ENCODE data around the gene GALNT9.
"Not testable (repeated sequence)": the region's sequence is repeated elsewhere in the genome, so short reads cannot be mapped to it uniquely, and the experiment has no call there.

GALNT9 gene

GRCh38 chr12:132329036-132329719 lies at the start of gene GALNT9:
Gene GALNT9, minus strand, starts transcription at chr12:132329589. Its CDS starts 386 bp downstream, at chr12:132329203.
- DNase-seq, result no peak

- not testable (repeated sequence) for DNase-seq
These were observed 49.7 kb upstream of the GALNT9 start for GRCh38 chr12:132379057-132379456.

- no peak for DNase-seq
These were observed 47.8 kb upstream of the GALNT9 start for GRCh38 chr12:132377147-132377546.

GRCh38 chr12:132376464-132376830 lies 47.1 kb upstream of the GALNT9 start:
- DNase-seq, result no peak

- no peak for DNase-seq
These were observed 46.5 kb upstream of the GALNT9 start for GRCh38 chr12:132375747-132376463.

- no peak for DNase-seq
These were observed 45.4 kb upstream of the GALNT9 start for GRCh38 chr12:132374612-132375445.

GRCh38 chr12:132373901-132374611 lies 44.7 kb upstream of the GALNT9 start:
- DNase-seq, result no peak

GRCh38 chr12:132367852-132368251 lies 38.5 kb upstream of the GALNT9 start:
- DNase-seq, result no peak

- no peak for DNase-seq
These were observed 37.9 kb upstream of the GALNT9 start for GRCh38 chr12:132367071-132367851.

GRCh38 chr12:132366341-132366861 lies 37.0 kb upstream of the GALNT9 start:
- no peak for DNase-seq

GRCh38 chr12:132365226-132365625 lies 35.8 kb upstream of the GALNT9 start:
- no peak for DNase-seq

- no peak for DNase-seq
These were observed 35.0 kb upstream of the GALNT9 start for GRCh38 chr12:132364348-132364902.

- DNase-seq, result no peak
These were observed 34.4 kb upstream of the GALNT9 start for GRCh38 chr12:132363661-132364347.

GRCh38 chr12:132362996-132363660 lies 33.7 kb upstream of the GALNT9 start:
- DNase-seq, result no peak

GRCh38 chr12:132360906-132361777 lies 31.8 kb upstream of the GALNT9 start:
- DNase-seq, result no peak

GRCh38 chr12:132360410-132360809 lies 31.0 kb upstream of the GALNT9 start:
- DNase-seq, result no peak

GRCh38 chr12:132359971-132360370 lies 30.6 kb upstream of the GALNT9 start:
- no peak for DNase-seq

- DNase-seq, result no peak
These were observed 30.2 kb upstream of the GALNT9 start for GRCh38 chr12:132359551-132359950.

Data from CD4-positive, alpha-beta T cell treated with Interleukin-15 for 1 hour (primary cell).